RWPE1 (cell line): Measurements from ENCODE around the gene WTAP.
"Not testable (repeated sequence)": the region's sequence is repeated elsewhere in the genome, so short reads cannot be mapped to it uniquely, and the experiment has no call there.

Source experiments
- CTCF ChIA-PET: fragments of 350-600 bp; sonication (Branson Sonifier 250); formaldehyde crosslinking; extraction: SDS; loops from one replicate; lab custom pipeline; 2021; lab: Yijun Ruan, JAX
- POLR2A ChIA-PET: fragments of 400-600 bp; formaldehyde crosslinking; extraction: SDS; loops from one replicate; lab custom pipeline; 2020; ENCODE audit warnings: antibody characterized with exemption; ENCODE audit not compliant: low non-redundant PET; lab: Yijun Ruan, JAX
- DNase-seq: peaks from one replicate; pipeline ENCODE4 v3.0.0; 2012; ENCODE audit warnings: low spot score
- H3K27ac ChIP-seq: fragments of 450-650 bp; 2 replicates; pipeline ENCODE4 v1.5.1; 2017
- TF ChIP-seq, protein P1 (sequence below): fragments of 450-650 bp; conservative IDR thresholded peaks from 2 replicates; pipeline ENCODE4 v1.5.1; 2017; ENCODE audit warnings: low read depth, mild to moderate bottlenecking

Gene WTAP

DNA sequence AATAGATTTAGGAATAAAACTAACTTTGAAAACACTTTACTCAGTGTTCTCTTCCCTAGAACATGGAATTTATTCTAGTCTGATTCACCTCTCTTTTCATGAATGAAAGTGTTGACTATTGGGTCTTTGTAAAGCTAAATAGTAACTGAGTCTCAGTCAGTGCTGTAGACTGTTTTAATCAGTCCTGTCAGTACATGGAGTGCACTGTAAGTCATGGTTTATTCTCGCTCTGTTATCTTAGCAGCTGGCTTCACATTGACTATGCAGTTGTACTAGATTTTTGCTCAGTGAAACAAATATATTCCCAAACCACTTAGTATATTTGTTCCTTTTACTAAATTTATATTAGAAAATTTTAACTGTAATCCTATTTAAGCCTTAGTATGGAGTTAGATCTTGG lies 19.5 kb downstream of the WTAP start:
- TF ChIP-seq, protein P1, sequence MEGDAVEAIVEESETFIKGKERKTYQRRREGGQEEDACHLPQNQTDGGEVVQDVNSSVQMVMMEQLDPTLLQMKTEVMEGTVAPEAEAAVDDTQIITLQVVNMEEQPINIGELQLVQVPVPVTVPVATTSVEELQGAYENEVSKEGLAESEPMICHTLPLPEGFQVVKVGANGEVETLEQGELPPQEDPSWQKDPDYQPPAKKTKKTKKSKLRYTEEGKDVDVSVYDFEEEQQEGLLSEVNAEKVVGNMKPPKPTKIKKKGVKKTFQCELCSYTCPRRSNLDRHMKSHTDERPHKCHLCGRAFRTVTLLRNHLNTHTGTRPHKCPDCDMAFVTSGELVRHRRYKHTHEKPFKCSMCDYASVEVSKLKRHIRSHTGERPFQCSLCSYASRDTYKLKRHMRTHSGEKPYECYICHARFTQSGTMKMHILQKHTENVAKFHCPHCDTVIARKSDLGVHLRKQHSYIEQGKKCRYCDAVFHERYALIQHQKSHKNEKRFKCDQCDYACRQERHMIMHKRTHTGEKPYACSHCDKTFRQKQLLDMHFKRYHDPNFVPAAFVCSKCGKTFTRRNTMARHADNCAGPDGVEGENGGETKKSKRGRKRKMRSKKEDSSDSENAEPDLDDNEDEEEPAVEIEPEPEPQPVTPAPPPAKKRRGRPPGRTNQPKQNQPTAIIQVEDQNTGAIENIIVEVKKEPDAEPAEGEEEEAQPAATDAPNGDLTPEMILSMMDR = no peak
- POLR2A ChIA-PET = no interaction called here
- CTCF ChIA-PET = no interaction called here

DNA sequence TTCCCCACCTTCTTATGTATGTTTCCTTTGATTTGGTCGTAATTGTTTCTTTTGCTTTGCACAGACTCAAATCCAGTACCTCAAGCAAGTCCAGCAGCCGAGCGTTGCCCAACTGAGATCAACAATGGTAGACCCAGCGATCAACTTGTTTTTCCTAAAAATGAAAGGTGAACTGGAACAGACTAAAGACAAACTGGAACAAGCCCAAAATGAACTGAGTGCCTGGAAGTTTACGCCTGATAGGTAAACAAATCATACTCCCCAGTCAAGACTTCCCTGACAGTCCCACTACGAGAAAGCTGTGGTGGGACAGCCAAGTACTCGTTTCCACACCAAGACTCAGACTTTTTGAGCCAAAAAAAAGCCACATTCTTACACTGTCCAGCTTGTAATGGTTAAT lies 20.8 kb downstream of the WTAP start:
- DNase-seq, POLR2A ChIA-PET, H3K27ac ChIP-seq: not testable (repeated sequence)
- CTCF ChIA-PET = interaction anchor here (0.6 kb wide), 1 partner anchor 128 kb away, joined by 5 read pairs; no protein-coding TSS in a partner anchor

More for the DNA sequence above, 19.5 kb downstream of the WTAP start:
- no peak for DNase-seq
- no peak overlapping the region for H3K27ac ChIP-seq

DNA sequence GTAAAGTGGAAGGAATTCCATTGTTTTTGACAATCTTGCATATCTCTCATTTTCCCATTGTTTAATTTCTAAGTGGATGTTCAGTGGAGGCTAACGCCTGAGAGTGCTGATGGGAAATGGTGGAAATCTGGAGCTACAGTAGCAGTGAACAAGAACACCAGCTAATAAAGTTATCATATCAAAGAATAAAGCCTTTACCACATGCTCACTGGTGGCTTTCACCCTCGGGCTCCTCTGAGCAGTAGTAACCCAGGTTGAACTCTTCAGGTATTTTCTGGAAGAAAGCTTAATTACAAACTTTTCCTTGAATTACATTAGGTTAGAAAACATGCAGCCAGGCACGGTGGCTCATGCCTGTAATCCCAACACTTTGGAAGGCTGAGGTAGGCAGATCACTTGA lies 24.1 kb downstream of the WTAP start:
- H3K27ac ChIP-seq = no peak overlapping the region
- TF ChIP-seq, protein P1 = no peak
- DNase-seq = no peak
- CTCF ChIA-PET = no interaction called here
- POLR2A ChIA-PET = no interaction called here

DNA sequence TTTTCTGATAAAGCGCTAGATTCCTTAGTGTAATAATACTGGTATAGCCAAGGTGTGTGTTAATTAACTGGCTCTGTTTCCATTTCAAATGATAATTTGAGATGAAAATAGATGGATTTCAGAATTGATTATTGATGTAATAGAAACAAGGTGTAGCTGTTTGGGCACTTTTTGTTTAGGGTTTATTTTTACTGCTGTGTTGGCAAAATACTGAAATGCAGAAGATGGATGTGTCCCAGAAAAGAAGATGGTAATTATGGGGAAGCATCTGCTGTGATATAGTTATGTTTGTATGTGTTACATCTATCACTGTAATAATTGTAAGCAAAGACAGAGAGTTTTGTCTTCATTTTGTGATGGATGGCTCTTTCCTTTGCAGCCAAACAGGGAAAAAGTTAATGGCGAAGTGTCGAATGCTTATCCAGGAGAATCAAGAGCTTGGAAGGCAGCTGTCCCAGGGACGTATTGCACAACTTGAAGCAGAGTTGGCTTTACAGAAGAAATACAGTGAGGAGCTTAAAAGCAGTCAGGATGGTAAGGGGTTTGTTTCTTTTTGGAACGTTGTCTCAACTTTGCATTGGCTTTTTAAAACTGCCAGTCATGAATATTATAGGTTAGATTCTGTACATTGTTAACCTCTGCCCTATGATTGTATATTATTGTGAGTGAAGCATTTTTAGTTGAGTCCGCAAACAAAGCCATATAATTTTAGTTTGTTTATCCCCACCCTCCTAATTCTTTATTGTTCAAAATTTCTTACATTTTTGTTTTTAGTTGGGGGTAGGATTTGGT lies 26.0 kb downstream of the WTAP start:
- POLR2A ChIA-PET = no interaction called here
- CTCF ChIA-PET = interaction anchor here (0.6 kb wide), 1 partner anchor 32 kb away, joined by 8 read pairs; no protein-coding TSS in a partner anchor
- no peak for DNase-seq
- TF ChIP-seq, protein P1 = no peak
- H3K27ac ChIP-seq = no peak overlapping the region

DNA sequence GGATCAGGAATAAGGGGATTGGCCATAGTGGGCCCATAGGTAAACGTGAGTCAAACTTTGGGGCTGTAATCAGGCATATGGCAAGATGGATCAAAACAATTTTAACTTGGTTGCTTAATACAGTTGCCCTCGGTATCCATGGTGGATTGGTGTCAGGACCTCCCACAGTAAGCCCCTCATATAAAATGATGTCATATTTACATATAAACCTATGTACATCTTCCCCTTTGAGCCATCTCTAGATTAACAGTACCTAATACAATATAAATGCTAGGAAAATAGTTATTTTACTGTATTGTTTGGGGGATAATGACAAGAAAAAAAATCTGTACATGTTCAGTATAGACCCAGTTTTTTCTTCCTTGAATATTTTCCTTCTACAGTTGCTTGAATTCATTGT lies 27.1 kb downstream of the WTAP start:
- TF ChIP-seq, protein P1 = no peak
- H3K27ac ChIP-seq = no peak overlapping the region
- DNase-seq = no peak
- ChIA-PET CTCF (no interaction called here), POLR2A (no interaction called here)

DNA sequence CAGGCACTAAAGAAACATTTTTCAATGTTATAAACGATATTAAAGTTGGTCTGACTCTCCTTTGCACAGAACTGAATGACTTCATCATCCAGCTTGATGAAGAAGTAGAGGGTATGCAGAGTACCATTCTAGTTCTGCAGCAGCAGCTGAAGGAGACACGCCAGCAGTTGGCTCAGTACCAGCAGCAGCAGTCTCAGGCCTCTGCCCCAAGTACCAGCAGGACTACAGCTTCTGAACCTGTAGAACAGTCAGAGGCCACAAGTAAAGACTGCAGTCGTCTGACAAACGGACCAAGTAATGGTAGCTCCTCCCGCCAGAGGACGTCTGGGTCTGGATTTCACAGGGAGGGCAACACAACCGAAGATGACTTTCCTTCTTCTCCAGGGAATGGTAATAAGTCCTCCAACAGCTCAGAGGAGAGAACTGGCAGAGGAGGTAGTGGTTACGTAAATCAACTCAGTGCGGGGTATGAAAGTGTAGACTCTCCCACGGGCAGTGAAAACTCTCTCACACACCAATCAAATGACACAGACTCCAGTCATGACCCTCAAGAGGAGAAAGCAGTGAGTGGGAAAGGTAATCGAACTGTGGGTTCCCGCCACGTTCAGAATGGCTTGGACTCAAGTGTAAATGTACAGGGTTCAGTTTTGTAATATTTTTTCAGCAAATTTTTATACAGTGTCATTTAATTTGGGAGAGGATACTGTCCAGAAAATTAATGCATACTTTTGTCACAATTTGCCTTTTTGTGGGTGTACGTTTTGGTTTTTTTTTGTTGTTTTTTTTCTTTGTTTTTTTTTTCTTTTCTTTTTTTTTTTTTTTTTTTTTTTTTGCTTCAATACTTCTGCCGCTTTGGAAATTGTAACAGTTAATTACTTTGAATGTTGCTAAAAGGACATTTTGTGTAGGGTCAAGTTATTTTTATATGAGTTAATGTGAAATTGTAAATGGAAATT lies 27.9 kb downstream of the WTAP start:
- CTCF ChIA-PET = no interaction called here
- POLR2A ChIA-PET = no interaction called here
- DNase-seq = no peak
- TF ChIP-seq, protein P1 = no peak
- peak overlapping the region; percentile 31; the same call in 1 of the 2 replicates for H3K27ac ChIP-seq
